Stimulated activated CD8-positive, alpha-beta memory T cell treated with anti-CD3 and anti-CD28 coated beads, Interleukin-12 subunit alpha, Interleukin-12 subunit beta, amount 100 ng/mL, for 24 hours (primary cell): ENCODE data around the gene DIP2C.
"Not testable (repeated sequence)": the region's sequence is repeated elsewhere in the genome, so short reads cannot be mapped to it uniquely, and the experiment has no call there.

Experiments used
- DNase-seq: peaks from one replicate; pipeline ENCODE4 v3.0.0-alpha.2; 2020; ENCODE audit errors: extremely low read depth

DIP2C gene

DNA sequence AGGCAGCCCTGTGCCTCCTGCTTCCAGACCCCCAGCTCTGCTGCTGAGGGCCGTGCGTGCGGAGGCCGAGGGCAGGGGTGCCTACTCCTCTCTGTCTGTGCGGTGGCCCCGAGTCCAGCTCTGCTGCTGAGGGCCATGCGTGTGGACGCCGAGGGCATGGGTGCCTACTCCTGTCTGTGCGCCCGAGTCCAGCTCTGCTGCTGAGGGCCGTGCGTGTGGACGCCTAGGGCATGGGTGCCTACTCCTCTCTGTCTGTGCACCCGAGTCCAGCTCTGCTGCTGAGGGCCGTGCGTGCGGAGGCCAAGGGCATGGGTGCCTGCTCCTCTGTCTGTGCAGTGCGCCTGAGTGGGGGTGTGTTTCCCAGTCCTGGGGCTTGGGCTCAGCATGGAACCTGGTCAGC, 411.5 kb downstream of the DIP2C start:
- DNase-seq, result no peak

DNA sequence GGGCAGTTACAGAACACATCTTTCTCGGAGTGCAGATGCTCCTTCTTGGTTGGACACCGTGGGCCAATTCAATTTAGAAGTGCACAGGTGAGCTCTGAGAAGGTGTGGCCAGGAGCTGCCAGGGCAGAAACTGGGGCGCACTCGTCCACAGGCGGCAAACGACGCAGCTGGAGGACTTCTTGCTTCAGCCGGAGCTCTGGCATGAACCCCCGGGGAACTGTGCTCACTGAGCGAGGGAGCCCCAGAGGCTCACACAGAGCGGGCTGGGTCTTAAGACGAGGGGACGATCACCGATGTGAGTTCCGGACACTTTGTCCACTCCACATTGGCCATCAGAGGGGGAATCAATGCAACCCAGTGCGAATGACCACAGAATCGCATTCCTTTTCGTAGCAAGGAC, 413.8 kb downstream of the DIP2C start:
- no peak for DNase-seq

DNA sequence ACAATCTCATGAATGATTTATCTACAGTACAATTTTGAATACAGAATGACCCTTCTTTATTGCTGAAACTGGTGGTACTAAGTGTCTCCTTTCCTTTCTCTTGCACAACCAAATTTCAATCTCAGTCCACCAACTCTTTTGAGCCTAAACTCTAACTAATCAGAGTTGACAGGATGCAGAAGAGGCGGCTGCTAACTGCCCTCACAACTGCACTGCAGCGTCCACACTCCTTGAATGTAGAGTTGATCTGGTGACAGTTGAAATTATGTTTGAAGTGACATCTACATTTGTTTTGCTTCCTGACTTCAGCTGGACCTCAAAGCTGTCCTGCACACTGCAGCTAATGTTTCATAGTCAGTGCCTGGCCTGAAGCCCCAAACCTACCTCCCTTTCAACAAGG, 414.6 kb downstream of the DIP2C start:
- DNase-seq, result no peak

DNA sequence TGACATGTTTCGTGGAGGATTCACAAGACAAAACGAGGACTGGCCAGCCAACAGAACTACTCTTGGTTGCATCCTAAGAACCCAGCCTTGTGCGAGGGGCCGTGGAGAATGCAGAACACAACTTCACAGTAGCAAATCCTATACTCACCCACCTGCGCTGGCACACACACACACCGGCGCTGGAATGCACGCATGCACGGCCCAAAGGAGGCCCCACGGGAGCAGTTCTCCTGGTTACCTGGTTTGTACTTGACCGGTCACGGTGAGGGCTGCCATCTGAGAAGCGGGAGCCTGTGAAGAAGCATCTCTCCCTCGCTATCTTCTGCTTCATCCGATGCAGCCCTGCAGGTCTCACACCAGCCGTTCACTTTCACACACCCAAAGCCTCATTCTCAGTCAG, 416.4 kb downstream of the DIP2C start:
- no peak for DNase-seq

DNA sequence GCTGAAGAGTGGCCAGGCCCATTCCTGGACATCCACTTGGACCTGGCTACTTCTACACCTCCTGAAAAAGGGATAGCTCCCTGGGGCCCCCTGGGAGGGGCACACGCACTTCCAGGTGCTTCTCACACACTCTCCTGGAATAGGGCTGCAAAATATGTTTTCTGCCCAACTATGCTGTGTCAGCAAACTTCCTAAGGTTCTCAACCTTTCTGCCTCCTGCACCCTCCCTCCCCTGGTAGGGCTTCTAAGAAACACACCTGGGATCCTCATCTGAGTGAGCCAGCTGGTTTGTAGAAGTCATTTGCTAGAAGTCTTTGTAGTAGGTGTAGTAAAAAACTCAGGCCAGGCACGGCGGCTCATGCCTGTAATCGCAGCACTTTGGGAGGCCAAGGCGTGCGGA, 417.7 kb downstream of the DIP2C start:
- no peak for DNase-seq

DNA sequence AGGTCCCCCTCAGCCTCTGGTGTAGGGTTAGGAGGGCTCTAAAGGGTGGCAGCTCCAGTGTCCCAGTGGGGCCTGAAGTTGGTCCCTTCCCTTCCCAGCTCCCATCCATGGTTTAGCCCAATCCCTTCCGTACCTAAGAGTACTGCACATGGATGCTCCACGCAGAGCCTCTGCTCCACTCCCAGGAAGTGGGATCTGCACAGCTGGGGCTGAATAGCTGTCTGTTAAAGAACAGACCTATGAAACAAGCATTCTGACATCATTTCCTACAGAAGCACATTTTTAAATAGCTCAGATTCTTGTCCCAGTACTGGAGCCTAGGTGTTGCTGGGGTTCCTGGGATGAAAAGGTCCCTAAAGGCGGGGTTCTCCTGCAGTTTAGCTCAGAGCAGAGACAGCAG, 418.3 kb downstream of the DIP2C start:
- DNase-seq, result no peak

DNA sequence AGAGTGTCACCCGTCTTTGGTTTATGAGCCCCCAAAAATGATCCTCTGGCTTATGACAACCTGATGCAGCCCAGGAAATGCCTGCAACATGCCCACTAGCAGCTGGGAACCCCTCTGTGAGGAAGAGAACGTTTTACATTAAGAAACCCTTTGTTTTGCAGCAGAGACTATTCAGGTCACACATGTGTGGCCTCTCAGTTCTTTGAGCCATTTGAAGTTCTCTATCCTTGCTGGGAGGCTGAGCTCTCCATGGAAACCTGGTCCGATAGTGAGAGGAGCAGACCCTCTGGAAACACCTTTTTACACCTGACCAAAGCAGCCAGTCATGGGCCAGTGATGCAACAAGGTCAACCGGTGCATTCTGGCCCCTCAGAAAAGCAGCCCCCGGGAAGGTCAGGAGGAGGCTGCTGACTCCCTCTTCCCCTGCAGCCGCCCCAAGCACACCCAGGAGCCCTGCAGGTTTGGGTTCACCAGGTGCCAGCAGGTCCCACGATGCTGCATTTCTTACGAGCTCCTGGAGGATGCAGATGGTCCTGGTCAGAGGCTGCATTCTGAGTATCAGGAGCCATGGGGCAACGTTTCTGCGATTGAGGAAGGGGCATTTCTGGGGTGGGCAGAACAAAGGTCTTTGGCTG, 419.9 kb downstream of the DIP2C start:
- no peak for DNase-seq

DNA sequence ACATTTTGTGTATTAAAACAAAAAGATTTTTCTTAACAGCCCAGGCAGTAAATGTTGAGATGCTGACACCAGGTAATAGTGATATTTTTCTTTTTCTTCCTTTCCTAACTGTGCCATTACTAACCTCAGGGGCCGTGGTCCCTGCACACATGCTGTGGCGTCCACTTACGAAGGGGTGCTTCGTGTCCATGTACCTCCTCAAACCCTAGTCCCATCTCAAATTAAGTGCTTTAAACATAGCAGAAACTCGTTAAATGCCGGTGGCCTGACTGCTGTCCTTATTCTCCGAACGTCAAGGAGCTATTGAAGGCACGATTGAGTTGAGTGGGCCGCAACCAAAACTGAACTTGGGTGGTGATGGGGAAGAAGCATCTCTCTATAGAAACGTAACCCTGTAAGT, 421.8 kb downstream of the DIP2C start:
- no peak for DNase-seq

DNA sequence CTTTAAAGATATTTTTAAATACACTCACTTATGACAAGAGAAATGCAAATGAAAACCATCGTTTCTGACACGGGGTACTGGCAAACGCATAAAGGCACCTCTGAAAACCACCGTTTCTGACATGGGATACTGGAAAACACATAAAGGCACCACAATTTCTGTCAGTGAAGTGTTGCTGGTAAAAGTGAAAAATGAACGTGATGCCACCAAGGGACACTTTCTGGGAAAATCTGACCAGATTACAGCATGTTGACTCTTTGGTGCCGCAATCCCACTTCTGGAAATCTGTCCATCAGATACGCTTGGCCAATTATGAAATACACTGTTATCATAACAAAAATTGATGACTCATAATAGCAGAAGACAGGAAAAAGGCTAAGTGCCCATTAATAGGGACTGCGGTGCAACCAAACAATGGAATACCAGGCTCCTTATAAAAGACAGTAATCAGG, 422.5 kb downstream of the DIP2C start:
- DNase-seq, result no peak

DNA sequence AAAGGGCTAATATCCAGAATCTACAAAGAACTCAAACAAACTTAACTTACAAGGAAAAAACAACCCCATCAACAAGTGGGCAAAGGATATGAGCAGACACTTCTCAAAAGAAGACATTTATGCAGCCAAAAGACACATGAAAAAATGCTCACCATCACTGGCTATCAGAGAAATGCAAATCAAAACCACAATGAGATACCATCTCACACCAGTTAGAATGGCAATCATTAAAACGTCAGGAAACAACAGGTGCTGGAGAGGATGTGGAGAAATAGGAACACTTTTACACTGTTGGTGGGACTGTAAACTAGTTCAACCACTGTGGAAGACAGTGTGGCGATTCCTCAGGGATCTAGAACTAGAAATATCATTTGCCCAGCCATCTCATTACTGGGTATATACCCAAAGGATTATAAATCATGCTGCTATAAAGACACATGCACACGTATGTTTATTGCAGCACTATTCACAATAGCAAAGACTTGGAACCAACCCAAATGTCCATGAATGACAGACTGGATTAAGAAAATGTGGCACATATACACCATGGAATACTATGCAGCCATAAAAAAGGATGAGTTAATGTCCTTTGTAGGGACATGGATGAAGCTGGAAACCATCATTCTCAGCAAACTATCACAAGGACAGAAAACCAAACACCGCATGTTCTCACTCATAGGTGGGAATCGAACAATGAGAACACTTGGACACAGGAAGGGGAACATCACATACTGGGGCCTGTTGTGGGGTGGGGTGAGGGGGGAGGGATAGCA, 423.5 kb downstream of the DIP2C start:
- not testable (repeated sequence) for DNase-seq

DNA sequence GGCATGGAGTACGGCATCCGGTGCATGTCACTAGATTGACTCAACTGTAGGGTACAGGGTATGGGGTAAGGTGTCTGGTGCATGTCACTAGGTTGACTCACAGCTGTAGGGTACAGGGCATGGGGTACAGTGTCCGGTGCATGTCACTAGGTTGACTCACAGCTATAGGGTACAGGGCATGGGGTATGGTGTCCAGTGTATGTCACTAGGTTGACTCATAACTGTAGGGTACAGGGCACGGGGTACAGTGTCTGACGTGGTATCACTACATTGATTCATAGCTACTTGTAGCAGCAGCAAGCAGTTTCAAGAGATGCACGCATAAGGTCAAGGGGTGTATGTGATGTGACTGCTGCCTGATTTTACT, 424.4 kb downstream of the DIP2C start:
- not testable (repeated sequence) for DNase-seq

DNA sequence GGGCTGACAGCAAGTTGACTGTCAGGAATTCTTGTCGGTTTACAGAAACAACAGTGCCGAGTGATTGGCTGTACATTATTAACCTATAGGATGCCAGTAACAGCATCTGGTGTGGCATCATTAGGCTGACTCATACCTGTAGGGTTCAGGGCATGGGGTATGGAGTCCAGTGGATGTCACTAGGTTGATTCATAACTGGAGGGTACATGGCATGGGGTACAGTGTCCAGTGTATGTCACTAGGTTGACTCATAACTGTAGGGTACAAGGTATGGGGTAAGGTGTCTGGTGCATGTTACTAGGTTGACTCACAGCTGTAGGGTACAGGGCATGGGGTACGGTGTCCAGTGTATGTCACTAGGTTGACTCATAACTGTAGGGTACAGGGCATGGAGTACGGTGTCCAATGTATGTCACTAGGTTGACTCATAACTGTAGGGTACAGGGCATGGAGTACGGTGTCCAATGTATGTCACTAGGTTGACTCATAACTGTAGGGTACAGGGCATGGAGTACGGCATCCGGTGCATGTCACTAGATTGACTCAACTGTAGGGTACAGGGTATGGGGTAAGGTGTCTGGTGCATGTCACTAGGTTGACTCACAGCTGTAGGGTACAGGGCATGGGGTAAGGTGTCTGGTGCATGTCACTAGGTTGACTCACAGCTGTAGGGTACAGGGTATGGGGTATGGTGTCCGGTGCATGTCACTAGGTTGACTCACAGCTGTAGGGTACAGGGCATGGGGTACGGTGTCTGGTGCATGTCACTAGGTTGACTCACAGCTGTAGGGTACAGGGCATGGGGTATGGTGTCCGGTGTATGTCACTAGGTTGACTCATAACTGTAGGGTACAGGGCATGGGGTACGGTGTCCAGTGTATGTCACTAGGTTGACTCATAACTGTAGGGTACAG, 425.1 kb downstream of the DIP2C start:
- not testable (repeated sequence) for DNase-seq

DNA sequence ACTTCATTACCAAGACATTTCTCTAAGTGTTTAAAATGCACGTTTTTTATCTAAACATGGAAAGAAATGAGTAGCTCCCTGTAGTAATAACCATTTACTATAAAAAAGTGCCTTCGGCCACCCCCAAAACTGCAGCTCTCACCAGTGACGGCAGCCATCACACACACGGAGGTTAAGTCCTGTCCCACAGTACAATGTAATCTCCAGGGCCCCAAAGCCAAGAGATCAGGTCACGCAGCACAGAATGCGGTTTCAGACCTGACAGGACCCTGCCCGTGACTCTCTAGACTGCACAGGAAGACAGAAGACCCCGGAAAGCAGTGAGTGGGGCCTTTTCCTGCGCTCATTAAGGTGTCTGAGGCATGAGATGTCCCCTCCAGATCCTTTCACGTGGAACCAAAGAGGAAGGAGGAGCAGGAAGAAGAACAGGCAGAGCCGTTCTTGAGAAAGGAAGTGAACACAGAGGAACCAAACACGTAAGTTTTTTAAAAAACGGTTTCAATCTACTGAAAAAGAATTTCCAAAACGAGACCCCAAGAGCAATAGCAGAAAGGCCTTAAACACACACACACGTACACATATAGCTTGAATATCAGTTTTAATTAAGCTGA, 428.5 kb downstream of the DIP2C start:
- no peak for DNase-seq

DNA sequence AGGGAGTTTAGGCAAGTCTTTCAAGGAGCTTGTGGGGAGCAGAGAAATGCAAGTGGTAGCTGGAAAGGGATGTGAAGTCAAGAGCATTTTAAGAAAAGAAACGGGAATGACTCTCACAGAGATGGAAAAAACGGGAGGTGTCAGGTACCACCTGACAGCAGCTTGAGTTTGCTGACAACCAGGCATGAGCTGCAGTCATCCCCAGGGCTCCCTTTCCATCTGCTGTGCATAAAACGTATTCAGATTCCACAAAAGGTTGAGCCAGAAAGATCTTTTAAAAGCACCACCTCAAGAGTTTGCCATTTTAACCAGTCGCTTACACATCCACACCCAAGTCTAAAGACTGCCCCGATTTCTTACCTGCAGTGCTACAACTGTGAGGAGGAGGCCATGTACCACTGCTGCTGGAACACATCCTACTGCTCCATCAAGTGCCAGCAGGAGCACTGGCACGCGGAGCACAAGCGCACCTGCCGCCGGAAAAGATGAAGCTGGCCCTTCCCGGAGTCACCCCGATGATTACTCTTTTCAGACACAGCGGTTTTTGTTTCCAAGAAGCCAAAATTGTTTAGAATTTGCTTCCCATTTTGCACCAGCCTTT, 437.4 kb downstream of the DIP2C start:
- DNase-seq, result no peak

DNA sequence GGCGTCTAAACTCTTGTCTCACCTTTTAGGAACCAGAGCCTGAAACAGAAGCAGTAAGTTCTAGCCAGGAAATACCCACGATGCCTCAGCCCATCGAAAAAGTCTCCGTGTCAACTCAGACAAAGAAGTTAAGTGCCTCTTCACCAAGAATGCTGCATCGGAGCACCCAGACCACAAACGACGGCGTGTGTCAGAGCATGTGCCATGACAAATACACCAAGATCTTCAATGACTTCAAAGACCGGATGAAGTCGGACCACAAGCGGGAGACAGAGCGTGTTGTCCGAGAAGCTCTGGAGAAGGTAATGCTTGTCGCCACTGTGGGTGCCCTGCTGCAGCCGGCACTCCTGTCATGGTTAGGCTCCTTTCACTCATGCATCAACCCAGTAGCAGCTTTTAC, 441.2 kb downstream of the DIP2C start:
- DNase-seq, result no peak

DNA sequence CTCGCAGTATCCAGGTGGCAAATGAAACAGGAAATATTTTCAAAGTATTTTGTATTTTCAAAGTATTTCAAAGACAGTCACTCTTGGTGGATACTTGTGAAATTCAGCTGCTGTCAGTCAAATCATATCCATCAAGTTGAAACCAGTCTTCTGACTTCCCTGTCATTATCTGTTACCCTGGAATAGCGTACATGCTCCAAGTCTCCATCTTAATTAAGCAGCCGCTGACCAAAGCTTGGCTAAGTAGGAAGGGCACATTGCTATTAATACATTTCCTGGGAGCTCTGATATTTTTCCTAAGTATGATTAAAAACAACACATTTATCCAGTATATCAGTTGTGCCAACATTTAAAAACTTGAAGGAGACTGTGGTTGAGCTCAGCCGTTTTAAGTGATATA, 442.0 kb downstream of the DIP2C start:
- DNase-seq, result no peak

DNA sequence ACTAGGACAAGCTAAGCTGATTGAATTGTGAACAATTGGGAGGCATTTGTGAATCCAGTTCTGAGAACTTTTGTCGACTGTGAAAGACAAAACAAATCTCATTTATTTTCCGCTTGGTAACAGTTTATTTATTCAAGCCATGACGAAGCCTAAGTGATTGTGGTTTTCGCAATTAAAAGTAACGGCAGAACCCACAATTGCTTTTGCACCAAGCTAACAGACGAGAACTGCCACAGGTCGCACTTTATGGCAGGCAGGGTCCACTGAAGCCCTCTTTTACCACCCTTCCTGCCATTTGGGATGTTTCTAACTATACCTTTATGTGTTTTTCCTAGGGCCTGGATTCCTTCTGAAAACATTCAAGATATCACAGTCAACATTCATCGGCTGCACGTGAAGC, 443.0 kb downstream of the DIP2C start:
- no peak for DNase-seq

DNA sequence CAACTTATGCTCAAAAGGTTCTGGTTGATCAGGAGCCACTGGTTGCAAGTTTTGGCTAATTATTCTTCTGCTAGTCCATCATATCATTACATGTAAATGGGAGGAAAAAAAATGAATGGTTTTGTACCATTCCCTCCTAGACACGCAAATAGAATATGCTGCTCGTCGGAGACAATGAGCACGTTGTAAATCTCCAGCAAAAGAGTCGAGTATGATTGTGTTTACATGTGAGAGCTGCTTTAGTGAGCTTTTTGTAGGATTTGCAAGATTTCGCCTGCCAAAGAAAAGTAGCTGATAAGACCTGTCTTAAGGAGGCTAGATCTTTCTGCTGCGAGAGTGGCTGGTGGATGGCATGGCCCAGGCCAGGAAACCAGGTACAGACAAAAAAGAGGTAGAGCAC, 445.2 kb downstream of the DIP2C start:
- no peak for DNase-seq

DNA sequence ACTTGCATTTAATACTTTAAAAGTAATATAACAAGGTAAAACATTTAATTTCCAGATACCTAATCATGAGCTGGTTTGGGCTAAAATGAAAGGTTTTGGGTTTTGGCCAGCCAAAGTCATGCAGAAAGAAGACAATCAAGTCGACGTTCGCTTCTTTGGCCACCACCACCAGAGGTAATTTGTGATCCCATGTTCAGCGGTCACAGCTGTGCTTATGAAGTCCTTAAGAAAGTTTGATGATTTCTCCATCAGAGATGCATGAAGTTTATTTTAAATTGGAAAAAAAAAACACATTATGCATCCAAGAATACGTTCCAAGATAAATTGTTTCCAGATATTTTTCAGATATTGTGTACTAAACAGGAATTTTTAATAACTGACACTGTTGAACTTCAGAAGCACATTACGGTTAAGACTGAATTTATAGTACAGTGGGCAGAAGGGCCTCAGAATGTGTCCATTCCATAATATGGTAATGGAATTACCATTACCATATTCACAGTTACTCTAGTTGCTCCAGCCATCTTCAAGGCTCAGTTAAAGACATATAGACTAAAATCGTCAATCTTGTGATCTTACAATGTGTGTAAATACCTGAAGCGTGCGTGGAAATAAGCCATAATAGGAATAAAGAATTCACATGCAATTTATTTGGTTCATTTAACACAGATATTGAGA, 447.4 kb downstream of the DIP2C start:
- DNase-seq, result no peak

DNA sequence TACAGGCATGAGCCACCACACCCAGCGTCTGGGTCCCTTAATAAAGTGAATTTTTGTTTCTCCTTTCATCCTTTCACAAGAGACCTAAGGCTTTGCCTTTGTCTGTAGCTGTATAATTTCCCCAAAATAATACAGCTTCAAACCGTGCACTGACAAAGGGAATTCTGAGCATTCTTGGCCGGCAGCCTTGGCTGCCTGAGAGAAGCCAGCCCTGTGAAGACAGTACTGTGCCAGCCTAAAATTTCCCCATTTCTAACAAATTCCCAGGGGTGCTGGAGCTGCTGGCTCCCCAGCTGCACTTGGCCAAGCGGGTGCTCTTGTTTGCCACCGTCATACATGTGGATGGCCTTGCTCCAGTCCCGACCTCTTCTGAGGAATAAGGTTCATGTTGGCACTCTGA, 448.0 kb downstream of the DIP2C start:
- no peak for DNase-seq

DNA sequence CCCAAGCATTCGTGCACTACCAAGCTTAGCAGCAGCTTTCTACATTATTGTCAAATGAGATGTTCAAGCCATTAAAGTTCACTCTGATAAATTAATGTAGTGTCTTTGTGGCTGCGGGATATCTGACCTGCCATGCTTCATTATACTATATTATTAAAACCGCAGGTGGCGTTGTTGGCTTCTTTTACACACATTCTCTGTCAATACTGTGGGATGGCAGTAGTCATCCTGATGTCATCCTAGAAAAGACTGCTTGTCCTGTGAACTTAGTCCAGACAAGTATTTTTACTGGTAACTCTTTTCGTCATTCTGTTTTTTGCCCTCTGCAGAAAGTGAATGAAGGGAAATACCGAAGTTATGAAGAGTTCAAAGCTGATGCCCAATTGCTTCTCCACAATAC, 450.4 kb downstream of the DIP2C start:
- no peak for DNase-seq
